A549 (cell line): ENCODE results near the gene TSEN54. TPM values are rescaled to one million over a fixed set of nuclear protein-coding genes. Genes with fewer than 3 reads are reported as not detected.
"Not testable (repeated sequence)": the region's sequence is repeated elsewhere in the genome, so short reads cannot be mapped to it uniquely, and the experiment has no call there.

ENCODE experiments used
- ATAC-seq, 2 experiments: fragments of 200-7000 bp in 1 of 2; fragments of >200 bp in 1 of 2; cut with Nextera tagmentation in 1 of 2; cut with Tn5 transposase in 1 of 2; 3 replicates each; pipeline versions ENCODE4 v1.8.0 to v1.9.1; 2018 to 2020; ENCODE audit warnings: mild to moderate bottlenecking in 1 of 2, moderate library complexity in 1 of 2
- CTCF ChIA-PET: fragments of 300-600 bp; sonication (Branson Sonifier 250); formaldehyde crosslinking; extraction: SDS; loops from one replicate; lab custom pipeline; 2021; ENCODE audit warnings: antibody characterized with exemption, inconsistent platforms; lab: Yijun Ruan, JAX
- POLR2A ChIA-PET: fragments of 350-600 bp; formaldehyde crosslinking; extraction: SDS; loops from one replicate; lab custom pipeline; 2021; ENCODE audit warnings: antibody characterized with exemption, inconsistent platforms; lab: Yijun Ruan, JAX
- DNase-seq, 2 experiments: peaks; one replicate each; pipeline versions ENCODE4 v3.0.0 to v3.0.0-alpha.2; 2011 to 2016; ENCODE audit warnings: low read depth in 1 of 2, low spot score in 1 of 2
- FAIRE-seq: peaks from 2 replicates; lab custom pipeline; 2011; peaks lifted over from hg19 to GRCh38; lab: Jason Lieb, UNC
- H3K27ac ChIP-seq, 2 experiments: fragments of >200 bp; sonication (Bioruptor Twin); formaldehyde crosslinking; 3 replicates each; pipeline ENCODE4 v1.5.1; 2016 to 2017
- H3K4me1 ChIP-seq: fragments of >200 bp; sonication (Bioruptor Twin); formaldehyde crosslinking; 3 replicates; pipeline ENCODE4 v1.6.1; 2016
- H3K4me2 ChIP-seq: fragments of >200 bp; sonication (Bioruptor Twin); formaldehyde crosslinking; 3 replicates; pipeline ENCODE4 v1.6.1; 2016
- H3K4me3 ChIP-seq: fragments of >200 bp; sonication (Bioruptor Twin); formaldehyde crosslinking; 3 replicates; pipeline ENCODE4 v1.5.1; 2016
- H3K9me3 ChIP-seq: fragments of >200 bp; sonication (Bioruptor Twin); formaldehyde crosslinking; 3 replicates; pipeline ENCODE4 v1.6.1; 2016
- CBX2 ChIP-seq: fragments of 200-600 bp; sonication (generic); IDR thresholded peaks from 2 replicates; pipeline ENCODE4 v1.6.1; 2016; ENCODE audit warnings: low read depth, mild to moderate bottlenecking, borderline replicate concordance
- CHD2 ChIP-seq: fragments of 150-350 bp; IDR thresholded peaks from 2 replicates; pipeline ENCODE4 v1.6.1; 2014; ENCODE audit warnings: low read length; ENCODE audit not compliant: partially characterized antibody
- E2F6 ChIP-seq: IDR thresholded peaks from 2 replicates; pipeline ENCODE4 v1.6.1; 2012; ENCODE audit warnings: low read depth, borderline replicate concordance
- EHF ChIP-seq: fragments of 250-450 bp; sonication (Bioruptor Pico); IDR thresholded peaks from 2 replicates; pipeline ENCODE4 v1.5.0; 2020; ENCODE audit warnings: mild to moderate bottlenecking
- EHMT2 ChIP-seq: fragments of 200-600 bp; sonication (generic); IDR thresholded peaks from 2 replicates; pipeline ENCODE4 v1.6.1; 2016; ENCODE audit warnings: antibody characterized with exemption, low read depth, mild to moderate bottlenecking, moderate library complexity
- ESRRA ChIP-seq: fragments of 150-350 bp; IDR thresholded peaks from 2 replicates; pipeline ENCODE4 v1.6.1; 2014; ENCODE audit warnings: mild to moderate bottlenecking, low read length, borderline replicate concordance
- FOXS1 ChIP-seq: fragments of 250-450 bp; sonication (Bioruptor Pico); IDR thresholded peaks from 2 replicates; pipeline ENCODE4 v1.5.0; 2020; ENCODE audit warnings: mild to moderate bottlenecking, moderate library complexity
- HDAC2 ChIP-seq: fragments of 200-600 bp; sonication (generic); IDR thresholded peaks from 2 replicates; pipeline ENCODE4 v1.6.1; 2016
- JUNB ChIP-seq: fragments of >200 bp; sonication (Bioruptor Twin); formaldehyde crosslinking; IDR thresholded peaks from 2 replicates; pipeline ENCODE4 v1.6.1; 2016
- NR3C1 ChIP-seq: fragments of >200 bp; sonication (Bioruptor Twin); formaldehyde crosslinking; IDR thresholded peaks from 3 replicates; pipeline ENCODE4 v1.6.1; 2017
- POLR2AphosphoS2 ChIP-seq: conservative IDR thresholded peaks from 2 replicates; pipeline ENCODE4 v1.6.1; 2012; ENCODE audit warnings: low read length, improper control_type of control experiment, inconsistent platforms
- TP53 ChIP-seq: fragments of 250-450 bp; sonication (Bioruptor Pico); IDR thresholded peaks from 2 replicates; pipeline ENCODE4 v1.5.0; 2021; ENCODE audit warnings: mild to moderate bottlenecking, moderate library complexity
- ZC3H11A ChIP-seq: fragments of 450-650 bp; IDR thresholded peaks from 2 replicates; pipeline ENCODE4 v1.6.1; 2014; ENCODE audit warnings: antibody characterized with exemption, mild to moderate bottlenecking
- WGBS: methylation state at CpG from one replicate; pipeline ENCODE4 v1.1.6; 2017; ENCODE audit errors: missing lambda C conversion rate; 5-methylcytosine and 5-hydroxymethylcytosine counted together
- polyA plus RNA-seq, 4 experiments: library from polyadenylated mRNA; depleted of rRNA in 3 of 4; stranded (reverse); fragments of >200 nt; fragmentation: RNase III in 1 of 4; extraction: RNeasy Plus Mini Kit Qiagen cat#74134 plus additional on column Dnase treatment in 1 of 4; gene quantifications; 2 replicates in 3 of 4; 3 replicates in 1 of 4; pipeline ENCODE4 v1.2.3, GENCODE V29; 2011 to 2017
- TF ChIP-seq, protein P1 (sequence below): fragments of 250-450 bp; sonication (Bioruptor Pico); IDR thresholded peaks from 2 replicates; pipeline ENCODE4 v1.5.0; 2020; ENCODE audit warnings: low read depth, mild to moderate bottlenecking, moderate library complexity

The TSEN54 gene
- polyA plus RNA-seq, 2 of the 4 experiments (the other 2 are of a cell fraction) = 24.8 to 38.4 TPM

- H3K4me1 ChIP-seq = peaks cover 18% of the 10 kb centered on the region
- TF ChIP-seq POLR2AphosphoS2 = no peak
- no peak overlapping the region for H3K4me2 ChIP-seq
- FAIRE-seq (no peak), DNase-seq (no peak), ATAC-seq (no peak)
- H3K27ac ChIP-seq = no peak overlapping the region
- CTCF ChIA-PET = interaction anchor here (1.0 to 7.1 kb wide), 9 partner anchors 14 to 228 kb away, joined by 3 to 42 read pairs (median 3); partner anchors contain the start of gene SMIM5
- no peak overlapping the region for H3K4me3 ChIP-seq
- WGBS = 96% methylated on average over 9 of the region's 9 CpGs
- POLR2A ChIA-PET = no interaction called here
- no peaks in the 10 kb centered on the region for H3K9me3 ChIP-seq
Observed at GRCh38 chr17:75518983-75519537, 2.7 kb downstream of the TSEN54 start.

DNA sequence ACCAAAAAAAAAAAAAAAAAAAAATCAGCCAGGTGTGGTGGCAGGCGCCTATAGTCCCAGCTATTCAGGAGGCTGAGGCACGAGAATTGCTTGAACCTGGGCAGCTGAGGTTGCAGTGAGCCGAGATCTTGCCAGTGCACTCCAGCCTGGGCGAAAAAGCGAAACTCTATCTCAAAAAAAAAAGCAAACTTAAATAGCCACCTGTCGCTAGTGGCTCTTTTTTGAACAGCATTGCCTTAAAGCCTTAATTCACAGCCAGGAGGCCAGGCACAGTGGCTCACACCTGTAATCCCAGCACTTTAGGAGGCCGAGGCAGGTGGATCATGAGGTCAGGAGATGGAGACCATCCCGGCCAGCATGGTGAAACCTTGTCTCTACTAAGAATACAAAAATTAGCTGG lies 4.1 kb downstream of the TSEN54 start:
- 92% methylated on average over 8 of the region's 8 CpGs for WGBS

GRCh38 chr17:75521290-75521689 lies 5.0 kb downstream of the TSEN54 start:
- FAIRE-seq (no peak), DNase-seq (no peak), ATAC-seq (no peak)
- Histone ChIP-seq H3K4me2 (no peak overlapping the region), H3K27ac (no peak overlapping the region), H3K9me3 (no peaks in the 10 kb centered on the region), H3K4me1 (peaks cover 20% of the 10 kb centered on the region), H3K4me3 (no peak overlapping the region)
- ChIA-PET POLR2A (interaction anchor here (0.7 kb wide), 1 partner anchor 19 kb away, joined by 5 read pairs; no protein-coding TSS in a partner anchor), CTCF (interaction anchor here (0.8 to 7.1 kb wide), 11 partner anchors 17 to 118 kb away, joined by 3 to 42 read pairs (median 3); partner anchors contain the start of gene SMIM5)
- WGBS = 87% methylated on average over 8 of the region's 8 CpGs
- TF ChIP-seq EHMT2 (no peak), JUNB (no peak), NR3C1 (no peak)

More for the DNA sequence above, 4.1 kb downstream of the TSEN54 start:
- ChIA-PET CTCF (interaction anchor here (0.6 to 7.1 kb wide), 6 partner anchors 16 to 250 kb away, joined by 3 to 42 read pairs (median 3); partner anchors contain the start of genes MIF4GD and SMIM5), POLR2A (interaction anchor here (0.7 kb wide), 1 partner anchor 20 kb away, joined by 5 read pairs; no protein-coding TSS in a partner anchor)
- not testable (repeated sequence) for H3K4me2 ChIP-seq, DNase-seq, H3K4me3 ChIP-seq, H3K9me3 ChIP-seq, H3K27ac ChIP-seq, ATAC-seq, FAIRE-seq
- peaks cover 18% of the 10 kb centered on the region for H3K4me1 ChIP-seq

DNA sequence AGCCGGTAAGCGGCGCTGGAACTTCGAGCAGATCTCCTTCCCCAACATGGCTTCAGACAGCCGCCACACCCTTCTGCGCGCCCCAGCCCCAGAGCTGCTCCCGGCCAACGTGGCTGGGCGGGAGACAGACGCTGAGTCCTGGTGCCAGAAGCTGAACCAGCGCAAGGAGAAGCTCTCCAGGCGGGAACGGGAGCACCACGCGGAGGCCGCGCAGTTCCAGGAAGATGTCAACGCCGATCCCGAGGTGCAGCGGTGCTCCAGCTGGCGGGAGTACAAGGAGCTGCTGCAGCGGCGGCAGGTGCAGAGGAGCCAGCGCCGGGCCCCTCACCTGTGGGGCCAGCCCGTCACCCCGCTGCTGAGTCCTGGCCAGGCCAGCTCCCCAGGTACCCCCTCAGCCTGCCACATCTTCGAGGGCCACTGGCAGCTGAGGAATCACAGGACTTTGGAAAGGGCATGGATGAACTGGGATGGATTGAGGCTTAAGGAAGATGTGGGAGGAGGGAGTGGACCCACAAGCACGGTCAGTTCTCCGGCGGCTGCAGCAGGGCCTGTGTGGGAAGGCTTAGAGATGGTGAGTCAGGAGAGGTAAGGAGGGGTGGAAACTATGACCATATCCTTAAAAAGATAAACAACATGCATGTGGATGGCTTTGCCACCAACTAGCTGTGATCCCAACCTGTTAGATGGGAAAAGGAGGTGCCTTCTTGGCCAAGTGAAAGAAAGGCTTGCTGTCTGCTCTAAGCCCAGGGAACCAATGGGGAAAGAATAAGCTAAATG lies 5.8 kb downstream of the TSEN54 start:
- Histone ChIP-seq H3K4me1 (peaks cover 28% of the 10 kb centered on the region), H3K4me2 (no peak overlapping the region), H3K9me3 (no peaks in the 10 kb centered on the region), H3K4me3 (no peak overlapping the region), H3K27ac (no peak overlapping the region)
- no peak for TF ChIP-seq ESRRA
- no peak for TF ChIP-seq JUNB
- no peak for TF ChIP-seq EHF
- TF ChIP-seq E2F6 = no peak
- no peak for TF ChIP-seq CHD2
- TF ChIP-seq FOXS1 (CRISPR knock-in tag) = no peak
- TF ChIP-seq POLR2AphosphoS2 = no peak
- no peak for TF ChIP-seq CBX2
- TF ChIP-seq ZC3H11A = no peak
- TF ChIP-seq HDAC2 = no peak
- TF ChIP-seq, protein P1, sequence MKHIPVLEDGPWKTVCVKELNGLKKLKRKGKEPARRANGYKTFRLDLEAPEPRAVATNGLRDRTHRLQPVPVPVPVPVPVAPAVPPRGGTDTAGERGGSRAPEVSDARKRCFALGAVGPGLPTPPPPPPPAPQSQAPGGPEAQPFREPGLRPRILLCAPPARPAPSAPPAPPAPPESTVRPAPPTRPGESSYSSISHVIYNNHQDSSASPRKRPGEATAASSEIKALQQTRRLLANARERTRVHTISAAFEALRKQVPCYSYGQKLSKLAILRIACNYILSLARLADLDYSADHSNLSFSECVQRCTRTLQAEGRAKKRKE = no peak
- no peak for TF ChIP-seq EHMT2
- TF ChIP-seq TP53 (CRISPR knock-in tag) = no peak
- POLR2A ChIA-PET = no interaction called here
- CTCF ChIA-PET = interaction anchor here (0.9 to 7.1 kb wide), 11 partner anchors 17 to 118 kb away, joined by 3 to 42 read pairs (median 4); partner anchors contain the start of gene SMIM5
- DNase-seq = no peak
- 88% methylated on average over 24 of the region's 33 CpGs for WGBS
- no peak for FAIRE-seq
- no peak for ATAC-seq
